NCI-H2107 treated with DMSO at 0.1 percent for 48 hours (cell line): ENCODE measurements around the gene EML1.
"Not testable (repeated sequence)": the region's sequence is repeated elsewhere in the genome, so short reads cannot be mapped to it uniquely, and the experiment has no call there.

Source experiments
- DNase-seq: peaks from one replicate; lab custom pipeline; 2025; ENCODE audit not compliant: unreplicated experiment; lab: John Stamatoyannopoulos, UW

EML1 gene

GRCh38 chr14:99755629-99756603 is 37.3 kb upstream of the EML1 start:
- no peak for DNase-seq

- DNase-seq: no peak
Observed at GRCh38 chr14:99756796-99757195, 36.4 kb upstream of the EML1 start.

- no peak for DNase-seq
Observed at GRCh38 chr14:99757331-99758070, 35.7 kb upstream of the EML1 start.

- no peak for DNase-seq
Observed at GRCh38 chr14:99758121-99758821, 34.9 kb upstream of the EML1 start.

- DNase-seq: no peak
Observed at GRCh38 chr14:99758872-99759545, 34.2 kb upstream of the EML1 start.

- DNase-seq: no peak
Observed at GRCh38 chr14:99759546-99759925, 33.7 kb upstream of the EML1 start.

GRCh38 chr14:99760817-99761216 is 32.4 kb upstream of the EML1 start:
- DNase-seq: no peak

- not testable (repeated sequence) for DNase-seq
Observed at GRCh38 chr14:99762911-99763310, 30.3 kb upstream of the EML1 start.

GRCh38 chr14:99763527-99764221 is 29.5 kb upstream of the EML1 start:
- no peak for DNase-seq

- no peak for DNase-seq
Observed at GRCh38 chr14:99764222-99764706, 28.9 kb upstream of the EML1 start.

GRCh38 chr14:99768381-99768780 is 24.8 kb upstream of the EML1 start:
- no peak for DNase-seq

GRCh38 chr14:99769123-99769522 is 24.1 kb upstream of the EML1 start:
- no peak for DNase-seq

- DNase-seq: no peak
Observed at GRCh38 chr14:99769799-99770198, 23.4 kb upstream of the EML1 start.

GRCh38 chr14:99772371-99773283 is 20.6 kb upstream of the EML1 start:
- DNase-seq: no peak

GRCh38 chr14:99773521-99774497 is 19.4 kb upstream of the EML1 start:
- DNase-seq: no peak

GRCh38 chr14:99774556-99775307 is 18.5 kb upstream of the EML1 start:
- no peak for DNase-seq

GRCh38 chr14:99775351-99775750 is 17.9 kb upstream of the EML1 start:
- DNase-seq: no peak
